OCI-LY3 (cell line): ENCODE measurements around the gene DYNC2LI1.

Experiments used
- H2AFZ ChIP-seq: fragments of 200-600, 300-600 bp; shearing (Covaris generic); 2 replicates; pipeline ENCODE4 v1.6.0; 2014; ENCODE audit warnings: antibody characterized with exemption, low read depth, low read length
- H3K27ac ChIP-seq: fragments of 200-600, 300-600 bp; sonication (generic); 2 replicates; pipeline ENCODE4 v1.5.1; 2014; ENCODE audit warnings: mild to moderate bottlenecking, low read length, moderate library complexity, mixed read lengths
- H3K27me3 ChIP-seq: fragments of 200-600, 300-600 bp; sonication (generic); 2 replicates; pipeline ENCODE4 v1.6.1; 2014; ENCODE audit warnings: low read depth, low read length, mixed read lengths
- H3K36me3 ChIP-seq: fragments of 200-600, 300-600 bp; sonication (generic); replicated peaks from 2 replicates; pipeline ENCODE3; 2014; ENCODE audit warnings: low read depth, low read length, mixed read lengths
- H3K4me1 ChIP-seq: fragments of 300-600, 200-600 bp; sonication (generic); 2 replicates; pipeline ENCODE4 v1.6.1; 2014; ENCODE audit warnings: low read length, mixed read lengths
- H3K4me2 ChIP-seq: fragments of 200-600, 300-600 bp; sonication (generic); 2 replicates; pipeline ENCODE4 v1.6.1; 2014; ENCODE audit warnings: low read length, mixed read lengths
- H3K4me3 ChIP-seq: fragments of 300-600, 200-600 bp; sonication (generic); 2 replicates; pipeline ENCODE4 v1.5.1; 2014; ENCODE audit warnings: antibody characterized with exemption, mild to moderate bottlenecking, low read length, moderate library complexity
- H3K79me2 ChIP-seq: fragments of 300-600, 200-600 bp; shearing (Covaris generic); 2 replicates; pipeline ENCODE4 v1.6.1; 2014; ENCODE audit warnings: mild to moderate bottlenecking, low read length, mixed read lengths
- H3K9ac ChIP-seq: fragments of 300-600, 200-600 bp; shearing (Covaris generic); 2 replicates; pipeline ENCODE4 v1.6.0; 2014; ENCODE audit warnings: mild to moderate bottlenecking, low read length, moderate library complexity
- H3K9me3 ChIP-seq: fragments of 200-600, 300-600 bp; shearing (Covaris generic); 2 replicates; pipeline ENCODE4 v1.6.1; 2014; ENCODE audit warnings: low read length, mixed read lengths; ENCODE audit not compliant: insufficient read depth
- H4K20me1 ChIP-seq: fragments of 200-600, 300-600 bp; sonication (generic); 2 replicates; pipeline ENCODE4 v1.6.1; 2016; ENCODE audit warnings: low read length, mixed read lengths; ENCODE audit not compliant: insufficient read depth
- CTCF ChIP-seq: fragments of 200-600, 300-600 bp; sonication (generic); IDR thresholded peaks from 2 replicates; pipeline ENCODE4 v1.5.1; 2014; ENCODE audit warnings: antibody characterized with exemption, low read length, low read depth
- EZH2phosphoT487 ChIP-seq: fragments of 200-600 bp; shearing (Covaris generic); IDR thresholded peaks from 2 replicates; pipeline ENCODE4 v1.6.1; 2018; ENCODE audit warnings: antibody characterized with exemption, mixed run types, low read depth

Gene DYNC2LI1

GRCh38 chr2:43777306-43777926 is 3.6 kb downstream of the DYNC2LI1 start:
- TF ChIP-seq EZH2phosphoT487 (no peak), CTCF (no peak)
- H3K9me3 ChIP-seq: no peaks in the 10 kb centered on the region
- H3K4me3 ChIP-seq: no peak overlapping the region
- no peaks in the 10 kb centered on the region for H3K79me2 ChIP-seq
- H3K27me3 ChIP-seq: no peaks in the 10 kb centered on the region
- H3K4me1 ChIP-seq: peaks cover 5% of the 10 kb centered on the region
- H3K27ac ChIP-seq: no peak overlapping the region
- H2AFZ ChIP-seq: no peak overlapping the region
- H4K20me1 ChIP-seq: no peaks in the 10 kb centered on the region
- no peaks in the 10 kb centered on the region for H3K36me3 ChIP-seq
- H3K9ac ChIP-seq: no peak overlapping the region
- no peak overlapping the region for H3K4me2 ChIP-seq

DNA sequence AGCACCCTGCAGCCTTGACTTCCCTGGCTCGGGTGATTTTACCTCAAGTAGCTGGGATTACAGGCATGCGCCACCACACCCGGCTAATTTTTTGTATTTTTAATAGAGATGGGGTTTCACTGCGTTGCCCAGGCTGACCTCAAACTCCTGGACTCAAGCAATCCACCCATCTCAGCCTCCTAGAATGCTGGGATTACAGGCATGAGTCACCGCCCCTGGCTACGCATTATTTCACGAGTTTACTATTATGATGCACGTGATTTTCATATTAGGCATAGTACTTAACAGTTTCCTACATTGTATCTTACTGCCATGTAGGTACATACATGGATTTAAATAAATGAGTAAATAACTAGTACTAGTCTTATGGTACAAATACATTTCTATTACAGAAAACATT is 4.4 kb downstream of the DYNC2LI1 start:
- Histone ChIP-seq H3K9me3 (no peaks in the 10 kb centered on the region), H3K36me3 (no peaks in the 10 kb centered on the region), H3K4me2 (no peak overlapping the region), H3K27me3 (no peaks in the 10 kb centered on the region), H3K4me1 (peaks cover 5% of the 10 kb centered on the region), H3K27ac (no peak overlapping the region), H3K79me2 (no peaks in the 10 kb centered on the region), H4K20me1 (no peaks in the 10 kb centered on the region), H3K4me3 (no peak overlapping the region), H3K9ac (no peak overlapping the region), H2AFZ (no peak overlapping the region)
- TF ChIP-seq EZH2phosphoT487: no peak
- no peak for TF ChIP-seq CTCF

DNA sequence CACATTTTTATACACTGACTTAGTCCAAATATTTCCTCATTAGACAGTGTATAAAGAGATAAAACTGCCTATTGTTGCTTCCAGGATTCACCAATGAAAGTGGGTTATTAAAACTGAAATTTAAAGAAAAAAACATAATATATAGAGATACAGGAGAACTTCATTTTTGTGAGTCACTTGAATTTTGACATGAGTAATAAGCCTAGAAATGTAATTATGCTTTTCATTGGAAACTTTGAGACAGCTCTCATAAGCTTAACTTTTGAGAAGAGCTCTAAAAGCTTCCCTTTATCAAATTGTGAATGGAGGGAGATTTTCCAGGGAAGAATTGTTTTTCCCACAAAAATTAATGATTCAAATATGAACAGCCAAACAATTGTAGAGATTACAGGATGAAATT is 14.1 kb downstream of the DYNC2LI1 start:
- no peak overlapping the region for H3K27ac ChIP-seq
- TF ChIP-seq EZH2phosphoT487: no peak
- TF ChIP-seq CTCF: no peak
- H3K9ac ChIP-seq: no peak overlapping the region
- no peaks in the 10 kb centered on the region for H3K9me3 ChIP-seq
- no peak overlapping the region for H3K4me3 ChIP-seq
- no peaks in the 10 kb centered on the region for H3K79me2 ChIP-seq
- H3K4me1 ChIP-seq: peaks cover 2% of the 10 kb centered on the region; the same call in 1 of the 2 replicates
- H2AFZ ChIP-seq: no peak overlapping the region
- H3K27me3 ChIP-seq: no peaks in the 10 kb centered on the region
- no peaks in the 10 kb centered on the region for H3K36me3 ChIP-seq
- no peaks in the 10 kb centered on the region for H4K20me1 ChIP-seq
- no peak overlapping the region for H3K4me2 ChIP-seq

DNA sequence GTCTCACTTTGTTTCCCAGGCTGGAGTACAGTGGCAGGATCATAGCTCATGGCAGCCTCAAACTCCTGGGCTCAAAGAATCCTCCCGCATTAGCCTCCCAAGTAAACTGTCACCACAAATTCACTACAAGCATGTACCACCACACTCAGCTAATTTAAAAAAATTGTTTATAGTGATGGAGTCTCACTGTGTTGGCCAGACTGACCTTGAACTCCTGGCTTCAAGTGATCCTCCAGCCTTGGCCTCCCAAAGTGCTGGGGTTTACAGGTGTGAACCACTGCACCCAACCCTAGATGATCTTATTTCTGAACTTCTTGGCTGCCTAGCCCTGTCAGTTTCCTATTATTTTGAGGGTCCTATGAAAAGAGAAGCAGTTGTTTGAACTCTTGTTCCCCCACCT is 14.8 kb downstream of the DYNC2LI1 start:
- TF ChIP-seq CTCF (no peak), EZH2phosphoT487 (no peak)
- H3K4me3 ChIP-seq: no peak overlapping the region
- H4K20me1 ChIP-seq: no peaks in the 10 kb centered on the region
- H3K4me1 ChIP-seq: peaks cover 2% of the 10 kb centered on the region; the same call in 1 of the 2 replicates
- no peaks in the 10 kb centered on the region for H3K36me3 ChIP-seq
- H3K4me2 ChIP-seq: no peak overlapping the region
- no peak overlapping the region for H3K27ac ChIP-seq
- no peak overlapping the region for H2AFZ ChIP-seq
- no peaks in the 10 kb centered on the region for H3K27me3 ChIP-seq
- no peak overlapping the region for H3K9ac ChIP-seq
- no peaks in the 10 kb centered on the region for H3K79me2 ChIP-seq
- H3K9me3 ChIP-seq: no peaks in the 10 kb centered on the region
